ENCODE measurements around the gene PPP3CA. TPM values are rescaled to one million over a fixed set of nuclear protein-coding genes. Genes with fewer than 3 reads are reported as not detected.

Gene PPP3CA
- 100 to 1,000 TPM in 1 of 2 donors, 10 to 100 TPM in 1; 71.3 to 142 TPM for total RNA-seq

DNA sequence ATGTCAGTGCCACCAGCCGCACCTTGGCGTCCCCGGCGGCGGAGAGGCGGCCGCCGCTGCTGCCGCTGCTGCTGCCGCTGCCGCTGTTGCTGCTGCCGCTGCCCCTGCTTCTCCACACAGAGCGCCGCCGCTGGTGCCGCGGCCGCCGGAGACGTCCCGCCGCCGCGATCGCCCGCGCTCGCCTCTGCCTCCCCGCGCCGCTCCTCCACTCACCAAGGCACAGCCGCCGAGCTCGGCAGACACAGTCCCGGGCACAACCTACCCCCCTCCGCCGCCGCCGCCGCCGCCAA, at the start of gene PPP3CA:
Gene PPP3CA, minus strand, starts transcription at position 260 of the 290 bp plus-strand sequence.
- no peak for DNase-seq (ENCODE audit: low spot score)
- H3K4me1 ChIP-seq (replicated peaks), result peaks cover 4% of the 10 kb centered on the region
- intact Hi-C loops (cut with DNase I), result loop anchor here (5.0 to 10.0 kb wide), 3 partner anchors 132 to 1252 kb away; no protein-coding TSS in a partner anchor
- H3K36me3 ChIP-seq, result no peaks in the 10 kb centered on the region
- H3K4me3 ChIP-seq, result peak within 1 kb of the TSS; percentile 86 to 89
- H3K9me3 ChIP-seq, result no peaks in the 10 kb centered on the region
- H3K27ac ChIP-seq, result peak within 1 kb of the TSS; percentile 91 to 95
- WGBS, result under 1% methylated on average over 22 of the region's 41 CpGs
- TF ChIP-seq POLR2AphosphoS5 (IDR thresholded peaks at IDR 0.05) (no peak), POLR2A (IDR thresholded peaks at IDR 0.05) (peak; percentile 33)
- TF ChIP-seq, protein P1, sequence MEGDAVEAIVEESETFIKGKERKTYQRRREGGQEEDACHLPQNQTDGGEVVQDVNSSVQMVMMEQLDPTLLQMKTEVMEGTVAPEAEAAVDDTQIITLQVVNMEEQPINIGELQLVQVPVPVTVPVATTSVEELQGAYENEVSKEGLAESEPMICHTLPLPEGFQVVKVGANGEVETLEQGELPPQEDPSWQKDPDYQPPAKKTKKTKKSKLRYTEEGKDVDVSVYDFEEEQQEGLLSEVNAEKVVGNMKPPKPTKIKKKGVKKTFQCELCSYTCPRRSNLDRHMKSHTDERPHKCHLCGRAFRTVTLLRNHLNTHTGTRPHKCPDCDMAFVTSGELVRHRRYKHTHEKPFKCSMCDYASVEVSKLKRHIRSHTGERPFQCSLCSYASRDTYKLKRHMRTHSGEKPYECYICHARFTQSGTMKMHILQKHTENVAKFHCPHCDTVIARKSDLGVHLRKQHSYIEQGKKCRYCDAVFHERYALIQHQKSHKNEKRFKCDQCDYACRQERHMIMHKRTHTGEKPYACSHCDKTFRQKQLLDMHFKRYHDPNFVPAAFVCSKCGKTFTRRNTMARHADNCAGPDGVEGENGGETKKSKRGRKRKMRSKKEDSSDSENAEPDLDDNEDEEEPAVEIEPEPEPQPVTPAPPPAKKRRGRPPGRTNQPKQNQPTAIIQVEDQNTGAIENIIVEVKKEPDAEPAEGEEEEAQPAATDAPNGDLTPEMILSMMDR (IDR thresholded peaks at IDR 0.05), result no peak
- H3K27me3 ChIP-seq (replicated peaks; ENCODE audit: insufficient read depth), result no peaks in the 10 kb centered on the region

DNA sequence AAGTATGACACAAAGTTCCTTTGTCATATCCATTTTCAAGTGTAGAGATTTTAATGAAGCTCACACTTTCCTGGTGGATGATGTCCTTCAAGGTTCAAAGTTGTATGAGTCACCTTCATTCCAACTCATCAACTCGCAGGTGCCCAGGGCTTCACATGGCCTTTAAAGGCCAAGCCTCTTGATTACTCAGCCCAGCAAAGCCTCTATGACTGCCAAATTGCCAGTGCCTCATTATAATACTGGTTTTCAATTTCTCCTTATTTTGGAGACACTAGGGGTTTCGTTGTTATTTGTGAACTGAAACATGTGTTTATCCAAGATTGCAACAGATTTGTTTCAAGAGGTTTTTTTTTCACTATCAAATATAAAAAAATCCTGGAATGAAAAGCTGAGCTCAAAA, 45.9 kb upstream of the PPP3CA start:
- Histone ChIP-seq H3K9me3 (no peaks in the 10 kb centered on the region), H3K4me3 (no peak overlapping the region), H3K4me1 (replicated peaks) (no peaks in the 10 kb centered on the region), H3K27me3 (replicated peaks; ENCODE audit: insufficient read depth) (no peaks in the 10 kb centered on the region), H3K27ac (no peak overlapping the region), H3K36me3 (no peaks in the 10 kb centered on the region)
- DNase-seq (ENCODE audit: low spot score), result no peak
- intact Hi-C loops (cut with DNase I), result no loop called here
- TF ChIP-seq POLR2A (IDR thresholded peaks at IDR 0.05), result no peak
- TF ChIP-seq, protein P1 (IDR thresholded peaks at IDR 0.05), result no peak
- no peak for TF ChIP-seq POLR2AphosphoS5 (IDR thresholded peaks at IDR 0.05)
- 53% methylated on average over 2 of the region's 2 CpGs for WGBS

DNA sequence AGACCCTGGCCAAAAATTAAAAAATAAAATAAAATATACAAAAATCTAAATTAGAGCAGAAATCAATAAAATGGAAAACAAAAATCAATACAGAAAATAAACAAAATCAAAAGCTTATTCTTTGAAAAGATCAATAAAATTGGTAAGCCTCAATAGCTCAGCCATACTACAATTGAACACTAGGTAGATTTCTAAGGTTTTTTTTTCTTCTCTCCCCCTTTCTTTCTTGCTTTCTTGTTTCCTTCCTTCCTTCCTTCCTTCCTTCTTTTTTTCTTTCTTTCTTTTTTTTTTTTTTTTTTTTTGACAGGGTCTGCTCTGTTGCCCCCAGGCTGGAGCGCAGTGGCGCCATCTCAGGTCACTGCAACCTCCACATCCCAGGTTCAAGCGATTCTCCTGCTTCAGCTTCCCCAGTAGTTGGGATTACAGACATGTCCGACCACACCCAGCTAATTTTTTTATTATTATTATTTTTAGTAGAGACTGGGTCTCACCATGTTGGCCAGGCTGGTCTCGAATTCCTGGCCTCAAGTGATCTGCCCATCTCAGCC, 23.4 kb upstream of the PPP3CA start:
- Histone ChIP-seq H3K4me1 (replicated peaks) (no peaks in the 10 kb centered on the region), H3K36me3 (no peaks in the 10 kb centered on the region), H3K27ac (no peak overlapping the region), H3K9me3 (no peaks in the 10 kb centered on the region), H3K4me3 (no peak overlapping the region), H3K27me3 (replicated peaks; ENCODE audit: insufficient read depth) (no peaks in the 10 kb centered on the region)
- WGBS, result 89% methylated on average over 5 of the region's 5 CpGs
- no peak for DNase-seq (ENCODE audit: low spot score)
- TF ChIP-seq POLR2A (IDR thresholded peaks at IDR 0.05) (no peak), POLR2AphosphoS5 (IDR thresholded peaks at IDR 0.05) (no peak)
- TF ChIP-seq, protein P1 (IDR thresholded peaks at IDR 0.05), result no peak
- intact Hi-C loops (cut with DNase I), result no loop called here

DNA sequence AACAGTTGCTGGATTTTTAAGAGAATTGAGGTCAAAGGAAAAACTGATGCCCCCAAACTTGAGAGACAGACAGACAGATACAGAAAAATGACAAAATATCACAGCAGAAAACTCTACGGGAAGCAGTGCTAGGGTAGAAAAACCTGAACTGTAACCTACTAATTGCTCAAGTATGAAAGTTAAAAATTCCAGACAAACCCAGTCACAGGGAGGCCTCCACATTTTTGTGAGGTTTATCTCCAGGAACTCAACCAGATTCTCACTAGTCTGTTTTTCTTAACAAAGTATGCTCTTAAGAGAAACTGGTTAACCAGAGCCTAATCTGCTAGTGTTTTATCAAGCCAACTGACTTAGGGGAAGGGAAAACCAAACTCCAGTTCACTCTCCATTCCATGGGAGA, 19.9 kb upstream of the PPP3CA start:
- Histone ChIP-seq H3K27me3 (replicated peaks; ENCODE audit: insufficient read depth) (no peaks in the 10 kb centered on the region), H3K4me1 (replicated peaks) (no peaks in the 10 kb centered on the region), H3K9me3 (no peaks in the 10 kb centered on the region), H3K27ac (no peak overlapping the region), H3K4me3 (no peak overlapping the region), H3K36me3 (no peaks in the 10 kb centered on the region)
- intact Hi-C loops (cut with DNase I), result no loop called here
- 69% methylated on average over 1 of the region's 1 CpG for WGBS
- TF ChIP-seq, protein P1 (IDR thresholded peaks at IDR 0.05), result no peak
- TF ChIP-seq POLR2AphosphoS5 (IDR thresholded peaks at IDR 0.05) (no peak), POLR2A (IDR thresholded peaks at IDR 0.05) (no peak)
- DNase-seq (ENCODE audit: low spot score), result no peak

DNA sequence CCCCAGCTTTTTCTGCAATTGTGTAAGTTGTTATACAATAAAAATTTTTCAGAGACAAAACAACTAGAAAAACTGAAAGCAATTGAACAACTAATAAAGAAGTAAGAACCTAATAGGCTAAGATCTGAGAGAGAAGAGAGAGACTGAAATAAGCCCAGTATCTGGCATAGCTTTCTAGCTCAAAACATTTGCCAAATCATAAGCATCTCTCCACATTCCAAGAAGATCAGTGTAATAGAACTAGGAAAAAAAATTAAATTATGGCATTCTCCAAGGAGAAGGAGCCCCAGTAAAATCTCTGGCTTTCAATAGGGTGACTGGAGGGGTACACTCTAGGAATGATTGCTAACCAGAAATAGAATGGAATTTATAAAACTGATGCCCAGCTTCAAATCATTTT, 19.0 kb upstream of the PPP3CA start:
- Histone ChIP-seq H3K4me1 (replicated peaks) (no peaks in the 10 kb centered on the region), H3K27ac (no peak overlapping the region), H3K27me3 (replicated peaks; ENCODE audit: insufficient read depth) (no peaks in the 10 kb centered on the region), H3K36me3 (no peaks in the 10 kb centered on the region), H3K4me3 (no peak overlapping the region), H3K9me3 (no peaks in the 10 kb centered on the region)
- intact Hi-C loops (cut with DNase I), result no loop called here
- no peak for TF ChIP-seq POLR2A (IDR thresholded peaks at IDR 0.05)
- no peak for TF ChIP-seq POLR2AphosphoS5 (IDR thresholded peaks at IDR 0.05)
- TF ChIP-seq, protein P1 (IDR thresholded peaks at IDR 0.05), result no peak
- DNase-seq (ENCODE audit: low spot score), result no peak
